KMS-11 (cell line): ENCODE results near the gene HOXD8.

Experiments
- H2AFZ ChIP-seq: fragments of 200-600 bp; sonication (generic); 2 replicates; pipeline ENCODE4 v1.6.1; 2016; ENCODE audit warnings: antibody characterized with exemption, mixed run types, low read depth
- H3K27ac ChIP-seq: fragments of 200-600 bp; sonication (generic); 2 replicates; pipeline ENCODE4 v1.6.1; 2016; ENCODE audit warnings: mild to moderate bottlenecking, mixed run types
- H3K27me3 ChIP-seq: fragments of 200-600 bp; sonication (generic); 2 replicates; pipeline ENCODE4 v1.6.1; 2017; ENCODE audit warnings: mild to moderate bottlenecking, low read depth, mixed run types, moderate library complexity; ENCODE audit not compliant: insufficient read depth
- H3K36me3 ChIP-seq: fragments of 200-600 bp; sonication (generic); 2 replicates; pipeline ENCODE4 v1.6.1; 2017; ENCODE audit warnings: mild to moderate bottlenecking, mixed run types; ENCODE audit not compliant: insufficient read depth
- H3K4me1 ChIP-seq: fragments of 200-600 bp; sonication (generic); 2 replicates; pipeline ENCODE4 v1.6.1; 2016; ENCODE audit warnings: mild to moderate bottlenecking, low read depth, mixed run types; ENCODE audit not compliant: poor library complexity, severe bottlenecking
- H3K4me2 ChIP-seq: fragments of 200-600 bp; sonication (generic); 2 replicates; pipeline ENCODE4 v1.7.0; 2016; ENCODE audit warnings: mild to moderate bottlenecking, mixed run types
- H3K4me3 ChIP-seq: fragments of 200-600 bp; sonication (generic); IDR thresholded peaks from 2 replicates; pipeline ENCODE4 v1.6.1; 2017; ENCODE audit warnings: low read depth, low read length, mixed read lengths; ENCODE audit not compliant: insufficient read depth
- H3K79me2 ChIP-seq: fragments of 200-600 bp; sonication (generic); 2 replicates; pipeline ENCODE4 v1.6.1; 2016; ENCODE audit warnings: low read depth, mixed run types; ENCODE audit not compliant: insufficient read depth
- H3K9ac ChIP-seq: fragments of 200-600 bp; sonication (generic); 2 replicates; pipeline ENCODE4 v1.6.1; 2016; ENCODE audit warnings: mild to moderate bottlenecking, mixed run types
- H4K20me1 ChIP-seq: fragments of 200-600 bp; sonication (generic); 2 replicates; pipeline ENCODE4 v1.6.1; 2016; ENCODE audit warnings: mild to moderate bottlenecking, mixed run types; ENCODE audit not compliant: insufficient read depth
- TF ChIP-seq, protein P1 (sequence below): fragments of 200-600 bp; sonication (generic); conservative IDR thresholded peaks from 2 replicates; pipeline ENCODE4 v1.6.1; 2017; ENCODE audit warnings: low read depth, mild to moderate bottlenecking, antibody characterized with exemption, low read length, moderate library complexity, mixed read lengths

The HOXD8 gene

DNA sequence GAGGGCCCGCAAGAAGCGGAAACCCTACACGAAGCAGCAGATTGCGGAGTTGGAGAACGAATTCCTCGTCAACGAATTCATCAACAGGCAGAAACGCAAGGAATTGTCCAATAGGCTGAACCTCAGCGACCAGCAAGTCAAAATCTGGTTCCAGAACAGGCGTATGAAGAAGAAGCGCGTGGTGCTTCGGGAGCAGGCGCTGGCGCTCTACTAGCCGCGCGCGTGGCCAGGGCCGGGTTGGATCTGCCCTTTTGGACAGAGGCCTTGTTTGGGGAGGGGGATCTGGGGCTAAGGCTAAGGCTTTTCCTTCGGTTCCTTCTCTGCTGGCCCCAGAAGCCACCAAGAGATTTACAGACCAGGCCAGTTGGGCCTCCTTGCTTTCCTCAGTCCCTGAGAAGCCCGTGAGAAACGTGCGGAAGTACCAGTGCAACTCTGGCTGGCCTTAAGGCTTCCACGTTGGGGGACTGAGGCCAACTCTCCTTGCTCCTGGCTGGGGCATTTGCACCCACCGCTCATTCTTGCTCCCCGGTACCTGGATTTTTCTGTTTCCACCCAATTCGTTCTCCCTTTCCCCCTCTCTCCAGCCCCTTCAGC is 28.9 kb upstream of the HOXD8 start:
- Histone ChIP-seq H3K27ac (no peak overlapping the region), H2AFZ (no peak overlapping the region), H3K79me2 (no peaks in the 10 kb centered on the region), H3K9ac (no peak overlapping the region), H3K4me2 (no peak overlapping the region), H3K27me3 (no peaks in the 10 kb centered on the region), H3K4me3 (no peak overlapping the region), H3K36me3 (no peaks in the 10 kb centered on the region), H4K20me1 (no peaks in the 10 kb centered on the region), H3K4me1 (peaks cover 5% of the 10 kb centered on the region)
- TF ChIP-seq, protein P1, sequence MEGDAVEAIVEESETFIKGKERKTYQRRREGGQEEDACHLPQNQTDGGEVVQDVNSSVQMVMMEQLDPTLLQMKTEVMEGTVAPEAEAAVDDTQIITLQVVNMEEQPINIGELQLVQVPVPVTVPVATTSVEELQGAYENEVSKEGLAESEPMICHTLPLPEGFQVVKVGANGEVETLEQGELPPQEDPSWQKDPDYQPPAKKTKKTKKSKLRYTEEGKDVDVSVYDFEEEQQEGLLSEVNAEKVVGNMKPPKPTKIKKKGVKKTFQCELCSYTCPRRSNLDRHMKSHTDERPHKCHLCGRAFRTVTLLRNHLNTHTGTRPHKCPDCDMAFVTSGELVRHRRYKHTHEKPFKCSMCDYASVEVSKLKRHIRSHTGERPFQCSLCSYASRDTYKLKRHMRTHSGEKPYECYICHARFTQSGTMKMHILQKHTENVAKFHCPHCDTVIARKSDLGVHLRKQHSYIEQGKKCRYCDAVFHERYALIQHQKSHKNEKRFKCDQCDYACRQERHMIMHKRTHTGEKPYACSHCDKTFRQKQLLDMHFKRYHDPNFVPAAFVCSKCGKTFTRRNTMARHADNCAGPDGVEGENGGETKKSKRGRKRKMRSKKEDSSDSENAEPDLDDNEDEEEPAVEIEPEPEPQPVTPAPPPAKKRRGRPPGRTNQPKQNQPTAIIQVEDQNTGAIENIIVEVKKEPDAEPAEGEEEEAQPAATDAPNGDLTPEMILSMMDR = no peak

DNA sequence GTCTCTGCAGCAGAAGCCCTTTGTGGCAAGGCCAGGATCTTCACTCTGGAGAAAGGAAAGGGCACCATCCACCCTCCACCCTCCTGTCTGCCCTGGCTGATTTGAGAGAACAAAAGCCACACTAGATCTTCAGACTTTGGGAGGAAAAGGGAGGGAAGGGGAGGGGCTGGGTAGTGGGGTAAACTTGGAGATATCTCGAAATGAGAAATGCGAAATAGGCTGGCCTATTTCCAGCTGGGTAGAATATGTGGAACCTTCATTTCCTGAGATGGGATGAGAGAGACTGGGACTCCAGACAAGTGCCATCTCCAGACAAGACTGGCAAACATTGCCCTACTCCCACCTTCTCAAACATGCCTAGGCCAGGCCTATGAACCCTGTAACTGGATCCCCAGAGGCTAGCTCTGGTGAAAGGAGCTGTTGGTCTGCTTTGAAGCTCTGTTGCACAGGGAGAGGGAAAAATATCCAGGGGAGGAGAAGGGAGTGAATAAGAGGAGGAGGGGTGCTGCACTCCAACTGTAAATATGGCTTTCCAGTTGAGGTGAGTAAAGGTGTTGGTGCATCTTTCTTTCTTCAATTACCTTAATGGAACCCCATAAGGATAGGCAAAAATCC is 28.2 kb upstream of the HOXD8 start:
- Histone ChIP-seq H3K4me3 (no peak overlapping the region), H3K9ac (no peak overlapping the region), H4K20me1 (no peaks in the 10 kb centered on the region), H3K36me3 (no peaks in the 10 kb centered on the region), H3K4me2 (no peak overlapping the region), H2AFZ (no peak overlapping the region), H3K4me1 (no peaks in the 10 kb centered on the region), H3K27ac (no peak overlapping the region), H3K79me2 (no peaks in the 10 kb centered on the region), H3K27me3 (no peaks in the 10 kb centered on the region)
- TF ChIP-seq, protein P1 = no peak

DNA sequence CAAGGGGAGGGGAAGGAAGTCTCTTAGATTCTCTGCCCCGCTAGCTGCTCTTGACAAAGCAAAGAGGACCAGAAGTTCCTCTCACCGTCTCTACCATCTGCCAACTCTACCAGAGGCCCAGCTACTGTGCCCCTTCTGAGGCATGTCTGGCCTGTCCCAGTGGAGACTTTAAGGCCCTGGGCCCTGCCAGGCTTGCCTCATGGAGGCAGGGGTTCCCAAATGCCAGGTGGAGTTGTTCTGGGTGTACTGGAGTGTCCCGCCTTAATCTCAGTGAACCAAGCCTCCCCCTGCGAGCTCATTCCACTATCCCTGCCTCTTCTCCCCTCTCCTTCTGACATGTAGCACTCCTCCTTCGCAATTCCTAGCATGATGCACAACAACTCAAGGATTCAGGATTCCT is 27.7 kb upstream of the HOXD8 start:
- Histone ChIP-seq H3K4me2 (no peak overlapping the region), H3K27me3 (no peaks in the 10 kb centered on the region), H3K9ac (no peak overlapping the region), H3K27ac (no peak overlapping the region), H3K79me2 (no peaks in the 10 kb centered on the region), H3K4me1 (no peaks in the 10 kb centered on the region), H3K36me3 (no peaks in the 10 kb centered on the region), H2AFZ (no peak overlapping the region), H4K20me1 (no peaks in the 10 kb centered on the region), H3K4me3 (no peak overlapping the region)
- TF ChIP-seq, protein P1 = no peak

DNA sequence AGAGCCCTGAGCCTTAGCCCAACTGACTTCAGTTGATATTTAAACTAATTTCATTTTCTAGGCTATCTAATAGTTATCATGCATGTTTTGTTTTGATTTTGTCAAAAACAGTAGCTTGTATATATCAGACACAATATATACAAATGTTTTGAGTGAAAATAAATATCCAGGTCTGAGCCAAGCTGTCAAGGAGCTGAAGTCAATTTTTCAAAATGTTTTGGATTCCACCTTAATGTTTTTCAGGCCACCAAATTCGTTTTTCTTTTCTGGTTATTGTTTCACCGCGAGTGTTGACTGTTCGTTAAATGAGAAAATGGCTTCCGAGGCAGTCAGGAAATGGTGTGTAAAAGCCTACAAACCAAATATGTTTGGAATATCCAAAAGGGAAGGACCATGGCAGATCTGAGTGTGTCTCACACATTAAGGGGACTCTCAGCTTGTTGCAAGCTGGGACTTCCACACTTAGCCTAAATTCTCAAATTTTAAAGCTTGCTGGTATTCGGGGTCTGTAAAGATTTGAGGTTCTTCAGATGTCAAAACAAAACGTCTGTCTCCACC is 27.1 kb upstream of the HOXD8 start:
- Histone ChIP-seq H4K20me1 (no peaks in the 10 kb centered on the region), H3K27me3 (no peaks in the 10 kb centered on the region)

More for the DNA sequence above, 27.1 kb upstream of the HOXD8 start:
- Histone ChIP-seq H3K4me1 (no peaks in the 10 kb centered on the region), H3K9ac (no peak overlapping the region), H3K27ac (no peak overlapping the region), H2AFZ (no peak overlapping the region), H3K4me3 (no peak overlapping the region), H3K4me2 (no peak overlapping the region), H3K36me3 (no peaks in the 10 kb centered on the region), H3K79me2 (no peaks in the 10 kb centered on the region)
- TF ChIP-seq, protein P1 = no peak
